ENCODE results near the gene ZNF280D. TPM values are rescaled to one million over a fixed set of nuclear protein-coding genes. Genes with fewer than 3 reads are reported as not detected.
"Not testable (repeated sequence)": the region's sequence is repeated elsewhere in the genome, so short reads cannot be mapped to it uniquely, and the experiment has no call there.

ZNF280D gene
- total RNA-seq, 4 donors from 2014 or later: 22.4 to 79.2 (median 43.3) TPM

DNA sequence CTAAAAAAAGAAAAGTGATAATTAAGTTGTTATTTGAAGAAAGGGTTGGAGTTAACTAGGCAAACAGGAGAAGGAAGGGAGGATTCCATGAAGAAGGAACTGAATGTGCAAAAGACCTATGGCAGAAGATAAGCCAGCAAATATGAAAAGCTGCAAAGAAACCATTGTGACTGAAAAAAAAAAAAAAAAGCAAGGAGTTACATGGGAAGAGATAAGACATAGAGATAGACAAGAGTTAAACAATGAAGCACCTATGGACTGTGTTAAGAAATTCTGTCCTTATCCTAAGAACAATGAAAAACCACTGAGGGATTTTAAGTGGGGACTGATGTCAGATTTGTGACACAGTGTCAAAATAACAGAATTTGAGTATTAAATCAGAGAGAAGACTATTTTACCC lies 17.0 kb downstream of the ZNF280D start:
- intact Hi-C loops (cut with DNase I; ENCODE audit: low total_unique reads): no loop called here
- Histone ChIP-seq H3K9me3 (no peaks in the 10 kb centered on the region), H3K27ac (no peak overlapping the region), H3K4me1 (peaks cover 0 to 18% (median 3%) of the 10 kb centered on the region in 4 donors), H3K4me3 (no peak overlapping the region), H3K27me3 (no peaks in the 10 kb centered on the region), H3K36me3 (no peaks in the 10 kb centered on the region)
- TF ChIP-seq, protein P1, sequence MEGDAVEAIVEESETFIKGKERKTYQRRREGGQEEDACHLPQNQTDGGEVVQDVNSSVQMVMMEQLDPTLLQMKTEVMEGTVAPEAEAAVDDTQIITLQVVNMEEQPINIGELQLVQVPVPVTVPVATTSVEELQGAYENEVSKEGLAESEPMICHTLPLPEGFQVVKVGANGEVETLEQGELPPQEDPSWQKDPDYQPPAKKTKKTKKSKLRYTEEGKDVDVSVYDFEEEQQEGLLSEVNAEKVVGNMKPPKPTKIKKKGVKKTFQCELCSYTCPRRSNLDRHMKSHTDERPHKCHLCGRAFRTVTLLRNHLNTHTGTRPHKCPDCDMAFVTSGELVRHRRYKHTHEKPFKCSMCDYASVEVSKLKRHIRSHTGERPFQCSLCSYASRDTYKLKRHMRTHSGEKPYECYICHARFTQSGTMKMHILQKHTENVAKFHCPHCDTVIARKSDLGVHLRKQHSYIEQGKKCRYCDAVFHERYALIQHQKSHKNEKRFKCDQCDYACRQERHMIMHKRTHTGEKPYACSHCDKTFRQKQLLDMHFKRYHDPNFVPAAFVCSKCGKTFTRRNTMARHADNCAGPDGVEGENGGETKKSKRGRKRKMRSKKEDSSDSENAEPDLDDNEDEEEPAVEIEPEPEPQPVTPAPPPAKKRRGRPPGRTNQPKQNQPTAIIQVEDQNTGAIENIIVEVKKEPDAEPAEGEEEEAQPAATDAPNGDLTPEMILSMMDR (IDR thresholded peaks at IDR 0.05): no peak
- TF ChIP-seq POLR2A (IDR thresholded peaks at IDR 0.05): no peak
- no peak for TF ChIP-seq EP300 (IDR thresholded peaks at IDR 0.05; ENCODE audit: low read depth)
- TF ChIP-seq POLR2AphosphoS5 (IDR thresholded peaks at IDR 0.05): no peak
- no peak for DNase-seq
- in situ Hi-C loops (cut with MboI; ENCODE audit: low pct_ligation_motif_present in 1 of 4, low pct_unique_long_range_greater_than_20kb in 1 of 4, low sequenced_read_pairs in 3 of 4): no loop called here

DNA sequence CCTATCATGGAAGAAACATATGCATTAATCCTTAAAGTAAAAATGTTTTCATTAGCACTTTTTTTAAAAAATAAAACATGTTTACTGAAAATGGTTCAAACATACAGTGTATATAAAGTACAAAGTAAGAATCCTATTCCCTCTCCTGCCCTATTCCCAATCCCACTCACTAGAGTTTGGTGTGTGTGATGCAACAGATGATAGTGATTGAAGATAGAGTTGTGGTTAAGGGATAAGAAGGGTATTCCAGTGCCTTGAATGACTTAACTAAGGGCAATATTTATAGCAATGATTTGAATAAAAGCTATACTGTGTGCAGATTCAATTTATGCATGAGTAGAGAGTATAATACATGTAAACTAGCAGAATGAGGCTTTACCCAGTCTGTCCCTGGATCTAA lies 18.1 kb downstream of the ZNF280D start:
- TF ChIP-seq POLR2AphosphoS5 (IDR thresholded peaks at IDR 0.05) (no peak), EP300 (IDR thresholded peaks at IDR 0.05; ENCODE audit: low read depth) (no peak), POLR2A (IDR thresholded peaks at IDR 0.05) (no peak)
- TF ChIP-seq, protein P1 (IDR thresholded peaks at IDR 0.05): no peak
- Histone ChIP-seq H3K4me3 (no peak overlapping the region), H3K27me3 (no peaks in the 10 kb centered on the region), H3K4me1 (peaks cover 0 to 18% (median 3%) of the 10 kb centered on the region in 4 donors), H3K36me3 (no peaks in the 10 kb centered on the region), H3K9me3 (no peaks in the 10 kb centered on the region), H3K27ac (no peak overlapping the region)
- in situ Hi-C loops (cut with MboI; ENCODE audit: low pct_ligation_motif_present in 1 of 4, low pct_unique_long_range_greater_than_20kb in 1 of 4, low sequenced_read_pairs in 3 of 4): no loop called here
- intact Hi-C loops (cut with DNase I; ENCODE audit: low total_unique reads): no loop called here
- DNase-seq: no peak

DNA sequence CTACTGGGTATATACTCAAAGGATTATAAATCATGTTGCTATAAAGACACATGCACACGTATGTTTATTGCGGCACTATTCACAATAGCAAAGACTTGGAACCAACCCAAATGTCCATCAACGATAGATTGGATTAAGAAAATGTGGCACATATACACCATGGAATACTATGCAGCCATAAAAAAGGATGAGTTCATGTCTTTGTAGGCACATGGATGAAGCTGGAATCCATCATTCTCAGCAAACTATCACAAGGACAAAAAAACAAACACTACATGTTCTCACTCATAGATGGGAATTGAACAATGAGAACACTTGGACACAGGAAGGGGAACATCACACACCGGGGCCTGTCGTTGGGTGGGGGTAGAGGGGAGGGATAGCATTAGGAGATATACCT lies 23.8 kb downstream of the ZNF280D start:
- 89 to 100% methylated on average over 1 to 5 of the region's 5 CpGs for WGBS, 2 donors (ENCODE audit: low coverage in 1 of 2)
- in situ Hi-C loops (cut with MboI; ENCODE audit: low pct_ligation_motif_present in 1 of 4, low pct_unique_long_range_greater_than_20kb in 1 of 4, low sequenced_read_pairs in 3 of 4): not testable (repeated sequence)

DNA sequence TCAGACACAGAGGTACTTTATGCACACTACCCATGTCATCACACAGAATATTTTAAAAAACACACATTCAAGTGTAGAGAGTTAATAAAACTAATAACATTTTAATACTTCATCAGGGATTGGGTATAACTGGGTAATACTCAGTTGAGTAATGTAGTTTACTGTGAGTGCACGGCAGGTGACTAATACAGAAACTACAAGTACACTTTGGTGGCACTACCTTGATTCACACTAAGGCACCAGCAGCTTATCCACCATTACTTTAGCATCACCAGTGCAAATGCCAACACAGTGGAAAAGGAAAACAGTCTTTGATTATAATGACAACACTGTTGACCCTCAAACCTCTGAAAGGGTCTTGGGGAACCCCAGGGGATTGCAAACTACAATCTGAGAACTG lies 33.6 kb downstream of the ZNF280D start:
- in situ Hi-C loops (cut with MboI; ENCODE audit: low pct_ligation_motif_present in 1 of 4, low pct_unique_long_range_greater_than_20kb in 1 of 4, low sequenced_read_pairs in 3 of 4): no loop called here
- 76 to 79% methylated on average over 1 of the region's 1 CpG for WGBS, 2 donors (ENCODE audit: low coverage in 1 of 2)

More for the DNA sequence above, 23.8 kb downstream of the ZNF280D start:
- DNase-seq; H3K27me3 ChIP-seq; H3K4me3 ChIP-seq; H3K36me3 ChIP-seq; H3K4me1 ChIP-seq; intact Hi-C loops (cut with DNase I; ENCODE audit: low total_unique reads); H3K27ac ChIP-seq; H3K9me3 ChIP-seq: not testable (repeated sequence)

DNA sequence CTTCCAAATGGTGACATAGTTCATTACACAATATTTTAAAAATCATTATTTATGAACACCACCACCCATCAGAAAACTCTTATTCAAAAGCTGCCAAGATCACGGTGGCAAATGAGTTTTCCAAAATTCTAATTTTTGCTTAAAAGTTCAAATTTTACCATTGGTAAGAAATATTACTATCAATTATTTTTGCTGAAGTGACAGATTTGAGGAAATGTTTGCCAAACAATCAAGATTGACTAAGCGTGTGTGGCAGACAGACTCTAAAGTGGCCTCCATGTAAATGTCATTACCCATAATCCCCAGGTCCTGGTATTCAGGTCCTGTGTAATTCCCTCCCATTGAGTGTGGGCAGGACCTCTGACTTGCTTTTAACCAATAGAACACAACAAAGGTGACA lies 35.0 kb downstream of the ZNF280D start:
- WGBS, 2 donors (ENCODE audit: low coverage in 1 of 2): 100% methylated on average over 2 of the region's 2 CpGs
- intact Hi-C loops (cut with DNase I; ENCODE audit: low total_unique reads): no loop called here
- H3K9me3 ChIP-seq: no peaks in the 10 kb centered on the region
- no peaks in the 10 kb centered on the region for H3K27me3 ChIP-seq
- H3K4me3 ChIP-seq: no peak overlapping the region
- DNase-seq: no peak
- H3K27ac ChIP-seq: no peak overlapping the region
- in situ Hi-C loops (cut with MboI; ENCODE audit: low pct_ligation_motif_present in 1 of 4, low pct_unique_long_range_greater_than_20kb in 1 of 4, low sequenced_read_pairs in 3 of 4): no loop called here
- peaks cover 0 to 22% (median 9%) of the 10 kb centered on the region in 4 donors for H3K36me3 ChIP-seq
- peaks cover 0 to 3% (median 0%) of the 10 kb centered on the region in 4 donors for H3K4me1 ChIP-seq
- TF ChIP-seq POLR2A (IDR thresholded peaks at IDR 0.05) (no peak), POLR2AphosphoS5 (IDR thresholded peaks at IDR 0.05) (no peak), EP300 (IDR thresholded peaks at IDR 0.05; ENCODE audit: low read depth) (no peak)
- TF ChIP-seq, protein P1 (IDR thresholded peaks at IDR 0.05): no peak

More for the DNA sequence above, 33.6 kb downstream of the ZNF280D start:
- no peak for DNase-seq
- H3K9me3 ChIP-seq: no peaks in the 10 kb centered on the region
- no peak overlapping the region for H3K27ac ChIP-seq
- H3K36me3 ChIP-seq: peaks cover 0 to 22% (median 9%) of the 10 kb centered on the region in 4 donors
- peaks cover 0 to 3% (median 0%) of the 10 kb centered on the region in 4 donors for H3K4me1 ChIP-seq
- TF ChIP-seq EP300 (IDR thresholded peaks at IDR 0.05; ENCODE audit: low read depth): no peak
- TF ChIP-seq POLR2AphosphoS5 (IDR thresholded peaks at IDR 0.05): no peak
- no peak for TF ChIP-seq POLR2A (IDR thresholded peaks at IDR 0.05)
- TF ChIP-seq, protein P1 (IDR thresholded peaks at IDR 0.05): no peak
- no peaks in the 10 kb centered on the region for H3K27me3 ChIP-seq
- intact Hi-C loops (cut with DNase I; ENCODE audit: low total_unique reads): no loop called here
- H3K4me3 ChIP-seq: no peak overlapping the region

Data from transverse colon (tissue), 4 donors.